GM18526 (cell line): ENCODE data around the gene SLC2A8.

ENCODE experiments used
- POLR2A ChIP-seq: IDR thresholded peaks from 3 replicates; pipeline ENCODE4 v1.6.1; 2011; ENCODE audit not compliant: insufficient read length; ENCODE audit errors: extremely low read depth

The SLC2A8 gene

GRCh38 chr9:127450830-127451607 is 54.0 kb downstream of the SLC2A8 start, which contains the start of the genes LRSAM1 and RPL12:
LRSAM1 (plus strand) TSS chr9:127451510; CDS start chr9:127454528, 3,018 bp downstream.
RPL12 (minus strand) TSS chr9:127451406; CDS start chr9:127451317, 89 bp downstream.
- peak; percentile 99 for TF ChIP-seq POLR2A

- no peak for TF ChIP-seq POLR2A
Measured at GRCh38 chr9:127451608-127451857, 54.6 kb downstream of the SLC2A8 start.

GRCh38 chr9:127451858-127452656 is 55.1 kb downstream of the SLC2A8 start:
- TF ChIP-seq POLR2A, result no peak

- TF ChIP-seq POLR2A, result no peak
Measured at GRCh38 chr9:127452691-127453090, 55.7 kb downstream of the SLC2A8 start.

- TF ChIP-seq POLR2A, result no peak
Measured at GRCh38 chr9:127455324-127455992, 58.5 kb downstream of the SLC2A8 start.

GRCh38 chr9:127457191-127457878 is 60.4 kb downstream of the SLC2A8 start:
- TF ChIP-seq POLR2A, result no peak
